ENCODE measurements around the gene CHRNA4.

Gene CHRNA4

GRCh38 chr20:63398744-63399514 lies 37.8 kb upstream of the CHRNA4 start:
- intact Hi-C loops (cut with DNase I): no loop called here
- DNase-seq: peak in 1 of 10 donors; percentile 74

- peak in 1 of 10 donors; percentile 55 for DNase-seq
- intact Hi-C loops (cut with DNase I): no loop called here
Observed at GRCh38 chr20:63397946-63398450, 36.8 kb upstream of the CHRNA4 start.

- intact Hi-C loops (cut with DNase I): no loop called here
- DNase-seq: peak in 1 of 10 donors; percentile 67
Observed at GRCh38 chr20:63397155-63397843, 36.1 kb upstream of the CHRNA4 start.

- intact Hi-C loops (cut with DNase I): no loop called here
- DNase-seq: peak in 2 of 10 donors; percentile 58 to 71
Observed at GRCh38 chr20:63396300-63396699, 35.2 kb upstream of the CHRNA4 start.

- intact Hi-C loops (cut with DNase I): no loop called here
- peak in 2 of 10 donors; percentile 79 to 81 for DNase-seq
Observed at GRCh38 chr20:63395723-63396122, 34.6 kb upstream of the CHRNA4 start.

GRCh38 chr20:63394920-63395455 lies 33.8 kb upstream of the CHRNA4 start:
- intact Hi-C loops (cut with DNase I): no loop called here
- peak in 2 of 10 donors; percentile 49 to 62 for DNase-seq

- intact Hi-C loops (cut with DNase I): no loop called here
- peak in 8 of 10 donors; percentile 47 to 93 (median 68) for DNase-seq
Observed at GRCh38 chr20:63394069-63394919, 33.1 kb upstream of the CHRNA4 start.

- peak in 2 of 10 donors; percentile 73 to 75 for DNase-seq
- intact Hi-C loops (cut with DNase I): no loop called here
Observed at GRCh38 chr20:63393566-63393965, 32.4 kb upstream of the CHRNA4 start.

GRCh38 chr20:63392465-63393365 lies 31.6 kb upstream of the CHRNA4 start:
- peak in 2 of 10 donors; percentile 56 to 63 for DNase-seq
- intact Hi-C loops (cut with DNase I): no loop called here

GRCh38 chr20:63387917-63388316 lies 26.8 kb upstream of the CHRNA4 start:
- intact Hi-C loops (cut with DNase I): no loop called here
- peak in 1 of 10 donors; percentile 1 for DNase-seq

- intact Hi-C loops (cut with DNase I): no loop called here
- DNase-seq: peak in 1 of 10 donors; percentile 1
Observed at GRCh38 chr20:63387393-63387792, 26.2 kb upstream of the CHRNA4 start.

GRCh38 chr20:63386491-63386890 lies 25.3 kb upstream of the CHRNA4 start:
- DNase-seq: peak in 1 of 10 donors; percentile 44
- intact Hi-C loops (cut with DNase I): no loop called here

- intact Hi-C loops (cut with DNase I): no loop called here
- DNase-seq: no peak
Observed at GRCh38 chr20:63385819-63386218, 24.7 kb upstream of the CHRNA4 start.

- peak in 1 of 10 donors; percentile 71 for DNase-seq
- intact Hi-C loops (cut with DNase I): no loop called here
Observed at GRCh38 chr20:63384336-63384735, 23.2 kb upstream of the CHRNA4 start.

- intact Hi-C loops (cut with DNase I): no loop called here
- DNase-seq: peak in 1 of 10 donors; percentile 35
Observed at GRCh38 chr20:63383556-63383955, 22.4 kb upstream of the CHRNA4 start.

GRCh38 chr20:63382551-63383300 lies 21.6 kb upstream of the CHRNA4 start:
- DNase-seq: peak in 1 of 10 donors; percentile 70
- intact Hi-C loops (cut with DNase I): no loop called here

GRCh38 chr20:63381781-63382431 lies 20.8 kb upstream of the CHRNA4 start:
- intact Hi-C loops (cut with DNase I): loop anchor here (1.0 to 2.0 kb wide), 2 partner anchors 73 to 159 kb away; no protein-coding TSS in a partner anchor
- DNase-seq: peak in 3 of 10 donors; percentile 39 to 86 (median 49)
